Neural cell (in vitro differentiated cells): Measurements from ENCODE around the gene UBE2E1. TPM values are rescaled to one million over a fixed set of nuclear protein-coding genes. Genes with fewer than 3 reads are reported as not detected.

Source experiments
- H2AFZ ChIP-seq: fragments of 200-600, 300-800 bp; sonication (generic), shearing (Covaris generic); 2 replicates; pipeline ENCODE4 v1.6.0; 2014; ENCODE audit warnings: low read depth, mild to moderate bottlenecking, antibody characterized with exemption, low read length, moderate library complexity
- H3F3A ChIP-seq: fragments of 200-600 bp; shearing (Covaris generic); 2 replicates; pipeline ENCODE4 v1.6.1; 2016; ENCODE audit warnings: mild to moderate bottlenecking, moderate library complexity, mixed read lengths, antibody characterized with exemption, low read length; ENCODE audit not compliant: insufficient read depth, poor library complexity, severe bottlenecking
- H3K27ac ChIP-seq: fragments of 200-600, 300-800 bp; sonication (generic), shearing (Covaris generic); 2 replicates; pipeline ENCODE4 v1.5.1; 2014; ENCODE audit warnings: mild to moderate bottlenecking, low read length, moderate library complexity
- H3K27me3 ChIP-seq: fragments of 300-800, 200-600 bp; sonication (generic), shearing (Covaris generic); 2 replicates; pipeline ENCODE4 v1.6.0; 2014; ENCODE audit warnings: mild to moderate bottlenecking, low read depth, low read length, moderate library complexity; ENCODE audit not compliant: insufficient read depth
- H3K36me3 ChIP-seq: fragments of 300-800, 200-600 bp; sonication (generic), shearing (Covaris generic); 2 replicates; pipeline ENCODE4 v1.5.1; 2014; ENCODE audit warnings: mild to moderate bottlenecking, antibody characterized with exemption, low read length, moderate library complexity; ENCODE audit not compliant: insufficient read depth
- H3K4me2 ChIP-seq: fragments of 300-800, 200-600 bp; sonication (generic), shearing (Covaris generic); 2 replicates; pipeline ENCODE4 v1.6.0; 2014; ENCODE audit warnings: mild to moderate bottlenecking, low read length
- H3K4me3 ChIP-seq: fragments of 300-800, 200-600 bp; sonication (generic), shearing (Covaris generic); 2 replicates; pipeline ENCODE4 v1.5.1; 2014; ENCODE audit warnings: mild to moderate bottlenecking, low read length, moderate library complexity
- H3K79me2 ChIP-seq: fragments of 200-600 bp; shearing (Covaris generic); replicated peaks from 2 replicates; pipeline ENCODE4 v1.6.0; 2014; ENCODE audit warnings: mild to moderate bottlenecking, low read length, moderate library complexity; ENCODE audit not compliant: insufficient read depth
- H3K9ac ChIP-seq: fragments of 300-800, 200-600 bp; sonication (generic), shearing (Covaris generic); 2 replicates; pipeline ENCODE4 v1.6.1; 2016; ENCODE audit warnings: mild to moderate bottlenecking, low read length, mixed read lengths
- H3K9me2 ChIP-seq: fragments of 200-600 bp; shearing (Covaris generic); 2 replicates; pipeline ENCODE4 v1.6.1; 2016; ENCODE audit warnings: mild to moderate bottlenecking, low read length, mixed read lengths; ENCODE audit not compliant: insufficient read depth
- H3K9me3 ChIP-seq: fragments of 200-600, 300-800 bp; sonication (generic), shearing (Covaris generic); 2 replicates; pipeline ENCODE4 v1.6.1; 2016; ENCODE audit warnings: mild to moderate bottlenecking, mixed run types, low read length, moderate library complexity, mixed read lengths
- H4K20me1 ChIP-seq: fragments of 200-600 bp; shearing (Covaris generic); 2 replicates; pipeline ENCODE4 v1.6.1; 2016; ENCODE audit warnings: mild to moderate bottlenecking, mixed run types; ENCODE audit not compliant: insufficient read depth
- CTCF ChIP-seq: fragments of 450-650 bp; IDR thresholded peaks from 2 replicates; pipeline ENCODE4 v1.5.1; 2014; ENCODE audit warnings: antibody characterized with exemption, mild to moderate bottlenecking, moderate library complexity; ENCODE audit not compliant: poor library complexity, severe bottlenecking
- EP300 ChIP-seq: fragments of 450-650 bp; conservative IDR thresholded peaks from 2 replicates; pipeline ENCODE4 v1.6.1; 2014; ENCODE audit warnings: antibody characterized with exemption, mild to moderate bottlenecking, moderate library complexity; ENCODE audit not compliant: poor library complexity, severe bottlenecking
- EZH2 ChIP-seq: fragments of 200-600, 300-800 bp; shearing (Covaris generic), sonication (generic); IDR thresholded peaks from 2 replicates; pipeline ENCODE4 v1.6.1; 2014; ENCODE audit warnings: antibody characterized with exemption, low read length, borderline replicate concordance, mild to moderate bottlenecking; ENCODE audit not compliant: insufficient read depth, poor library complexity, severe bottlenecking
- MXI1 ChIP-seq: fragments of 450-650 bp; conservative IDR thresholded peaks from 2 replicates; pipeline ENCODE4 v1.6.1; 2014; ENCODE audit warnings: antibody characterized with exemption, mild to moderate bottlenecking; ENCODE audit not compliant: poor library complexity, severe bottlenecking
- POLR2AphosphoS5 ChIP-seq: IDR thresholded peaks from 2 replicates; pipeline ENCODE4 v1.6.1; 2012
- RAD21 ChIP-seq: fragments of 450-650 bp; conservative IDR thresholded peaks from 2 replicates; pipeline ENCODE4 v1.6.1; 2014; ENCODE audit warnings: antibody characterized with exemption, mild to moderate bottlenecking, moderate library complexity
- SMC3 ChIP-seq: fragments of 450-650 bp; conservative IDR thresholded peaks from 2 replicates; pipeline ENCODE4 v1.6.1; 2014; ENCODE audit warnings: antibody characterized with exemption, mild to moderate bottlenecking, moderate library complexity; ENCODE audit not compliant: poor library complexity
- TAF1 ChIP-seq: IDR thresholded peaks from 2 replicates; pipeline ENCODE4 v1.6.1; 2012; ENCODE audit warnings: low read depth
- polyA plus RNA-seq: library from polyadenylated mRNA; depleted of rRNA; stranded (reverse); fragments of >200 nt; gene quantifications from 2 replicates; pipeline ENCODE4 v1.2.3, GENCODE V29; 2014
- TF ChIP-seq, protein P1 (sequence below): IDR thresholded peaks from 2 replicates; pipeline ENCODE4 v1.6.1; 2012; ENCODE audit warnings: borderline replicate concordance

UBE2E1 gene
- polyA plus RNA-seq, 1 donor from 2014 or later = 157 TPM

DNA sequence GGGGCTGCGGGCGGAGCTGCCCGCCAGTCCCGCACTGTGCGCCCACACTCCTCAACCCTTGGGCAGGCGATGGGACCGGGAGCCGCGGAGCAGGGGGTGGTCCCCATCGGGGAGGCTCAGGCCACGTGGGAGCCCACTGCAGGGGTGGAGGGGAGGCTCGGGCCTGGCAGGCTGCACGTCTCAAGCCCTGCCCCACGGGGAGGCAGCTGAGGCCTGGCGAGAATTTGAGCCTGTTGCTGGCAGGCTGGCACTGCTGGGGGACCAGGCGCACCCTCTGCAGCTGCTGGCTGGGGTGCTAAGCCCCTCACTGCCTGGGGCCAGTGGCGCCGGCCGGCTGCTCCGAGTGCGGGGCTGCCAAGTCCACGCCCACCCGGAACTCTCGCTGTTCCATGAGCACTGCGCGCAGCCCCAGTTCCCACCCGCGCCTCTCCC lies 76.7 kb downstream of the UBE2E1 start:
- TF ChIP-seq SMC3 (no peak), CTCF (no peak), RAD21 (no peak), TAF1 (no peak)
- no peaks in the 10 kb centered on the region for H4K20me1 ChIP-seq
- H3K9ac ChIP-seq = no peak overlapping the region
- no peaks in the 10 kb centered on the region for H3F3A ChIP-seq
- H3K4me2 ChIP-seq = no peak overlapping the region
- H3K27ac ChIP-seq = no peak overlapping the region
- H3K9me2 ChIP-seq = no peaks in the 10 kb centered on the region
- H2AFZ ChIP-seq = no peak overlapping the region
- no peak overlapping the region for H3K4me3 ChIP-seq
- no peaks in the 10 kb centered on the region for H3K9me3 ChIP-seq
- H3K36me3 ChIP-seq = peaks cover 5% of the 10 kb centered on the region
- no peaks in the 10 kb centered on the region for H3K27me3 ChIP-seq
- H3K79me2 ChIP-seq = peaks cover 3% of the 10 kb centered on the region

DNA sequence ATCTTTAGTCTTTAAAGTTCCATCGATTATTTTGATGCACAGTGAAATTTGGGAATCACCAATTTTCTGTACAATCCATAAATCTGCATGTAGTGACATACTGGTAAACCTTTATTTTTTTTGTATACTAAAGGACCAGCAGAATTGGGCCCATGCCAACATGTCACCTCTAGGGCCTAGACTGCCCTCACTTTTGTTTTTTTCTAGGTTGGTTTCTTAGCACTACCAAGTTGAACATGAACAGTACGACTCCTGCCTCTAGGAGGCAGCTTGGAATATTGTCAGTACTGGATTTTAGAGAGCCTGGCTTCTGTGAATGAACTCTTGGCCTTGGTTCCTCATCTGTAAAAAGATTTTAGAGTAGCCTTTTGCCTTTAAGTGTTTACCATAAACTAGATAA lies 78.7 kb downstream of the UBE2E1 start:
- H3K4me3 ChIP-seq = no peak overlapping the region
- no peak for TF ChIP-seq CTCF
- no peak for TF ChIP-seq EP300
- no peak for TF ChIP-seq TAF1
- TF ChIP-seq MXI1 = no peak
- no peak for TF ChIP-seq SMC3
- TF ChIP-seq POLR2AphosphoS5 = no peak
- TF ChIP-seq, protein P1, sequence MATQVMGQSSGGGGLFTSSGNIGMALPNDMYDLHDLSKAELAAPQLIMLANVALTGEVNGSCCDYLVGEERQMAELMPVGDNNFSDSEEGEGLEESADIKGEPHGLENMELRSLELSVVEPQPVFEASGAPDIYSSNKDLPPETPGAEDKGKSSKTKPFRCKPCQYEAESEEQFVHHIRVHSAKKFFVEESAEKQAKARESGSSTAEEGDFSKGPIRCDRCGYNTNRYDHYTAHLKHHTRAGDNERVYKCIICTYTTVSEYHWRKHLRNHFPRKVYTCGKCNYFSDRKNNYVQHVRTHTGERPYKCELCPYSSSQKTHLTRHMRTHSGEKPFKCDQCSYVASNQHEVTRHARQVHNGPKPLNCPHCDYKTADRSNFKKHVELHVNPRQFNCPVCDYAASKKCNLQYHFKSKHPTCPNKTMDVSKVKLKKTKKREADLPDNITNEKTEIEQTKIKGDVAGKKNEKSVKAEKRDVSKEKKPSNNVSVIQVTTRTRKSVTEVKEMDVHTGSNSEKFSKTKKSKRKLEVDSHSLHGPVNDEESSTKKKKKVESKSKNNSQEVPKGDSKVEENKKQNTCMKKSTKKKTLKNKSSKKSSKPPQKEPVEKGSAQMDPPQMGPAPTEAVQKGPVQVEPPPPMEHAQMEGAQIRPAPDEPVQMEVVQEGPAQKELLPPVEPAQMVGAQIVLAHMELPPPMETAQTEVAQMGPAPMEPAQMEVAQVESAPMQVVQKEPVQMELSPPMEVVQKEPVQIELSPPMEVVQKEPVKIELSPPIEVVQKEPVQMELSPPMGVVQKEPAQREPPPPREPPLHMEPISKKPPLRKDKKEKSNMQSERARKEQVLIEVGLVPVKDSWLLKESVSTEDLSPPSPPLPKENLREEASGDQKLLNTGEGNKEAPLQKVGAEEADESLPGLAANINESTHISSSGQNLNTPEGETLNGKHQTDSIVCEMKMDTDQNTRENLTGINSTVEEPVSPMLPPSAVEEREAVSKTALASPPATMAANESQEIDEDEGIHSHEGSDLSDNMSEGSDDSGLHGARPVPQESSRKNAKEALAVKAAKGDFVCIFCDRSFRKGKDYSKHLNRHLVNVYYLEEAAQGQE = no peak
- no peak for TF ChIP-seq RAD21
- no peak for TF ChIP-seq EZH2
- H3K27ac ChIP-seq = no peak overlapping the region
- no peaks in the 10 kb centered on the region for H3K9me2 ChIP-seq
- no peak overlapping the region for H3K4me2 ChIP-seq
- H3K9ac ChIP-seq = no peak overlapping the region
- H3K79me2 ChIP-seq = peaks cover 3% of the 10 kb centered on the region
- H3F3A ChIP-seq = no peaks in the 10 kb centered on the region
- no peaks in the 10 kb centered on the region for H3K9me3 ChIP-seq
- H3K36me3 ChIP-seq = no peaks in the 10 kb centered on the region
- no peaks in the 10 kb centered on the region for H4K20me1 ChIP-seq
- H2AFZ ChIP-seq = no peak overlapping the region
- H3K27me3 ChIP-seq = no peaks in the 10 kb centered on the region
